Stimulated activated CD8-positive, alpha-beta memory T cell treated with anti-CD3 and anti-CD28 coated beads, Interleukin-2, amount 100 ng/mL, for 48 hours (primary cell): ENCODE data around the gene CNDP1.
"Not testable (repeated sequence)": the region's sequence is repeated elsewhere in the genome, so short reads cannot be mapped to it uniquely, and the experiment has no call there.

Experiments
- DNase-seq, 2 donors: peaks; one replicate each; pipeline ENCODE4 v3.0.0-alpha.2; 2020; ENCODE audit warnings: low read depth in 2 of 2

The CNDP1 gene, protein sequence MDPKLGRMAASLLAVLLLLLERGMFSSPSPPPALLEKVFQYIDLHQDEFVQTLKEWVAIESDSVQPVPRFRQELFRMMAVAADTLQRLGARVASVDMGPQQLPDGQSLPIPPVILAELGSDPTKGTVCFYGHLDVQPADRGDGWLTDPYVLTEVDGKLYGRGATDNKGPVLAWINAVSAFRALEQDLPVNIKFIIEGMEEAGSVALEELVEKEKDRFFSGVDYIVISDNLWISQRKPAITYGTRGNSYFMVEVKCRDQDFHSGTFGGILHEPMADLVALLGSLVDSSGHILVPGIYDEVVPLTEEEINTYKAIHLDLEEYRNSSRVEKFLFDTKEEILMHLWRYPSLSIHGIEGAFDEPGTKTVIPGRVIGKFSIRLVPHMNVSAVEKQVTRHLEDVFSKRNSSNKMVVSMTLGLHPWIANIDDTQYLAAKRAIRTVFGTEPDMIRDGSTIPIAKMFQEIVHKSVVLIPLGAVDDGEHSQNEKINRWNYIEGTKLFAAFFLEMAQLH

DNA sequence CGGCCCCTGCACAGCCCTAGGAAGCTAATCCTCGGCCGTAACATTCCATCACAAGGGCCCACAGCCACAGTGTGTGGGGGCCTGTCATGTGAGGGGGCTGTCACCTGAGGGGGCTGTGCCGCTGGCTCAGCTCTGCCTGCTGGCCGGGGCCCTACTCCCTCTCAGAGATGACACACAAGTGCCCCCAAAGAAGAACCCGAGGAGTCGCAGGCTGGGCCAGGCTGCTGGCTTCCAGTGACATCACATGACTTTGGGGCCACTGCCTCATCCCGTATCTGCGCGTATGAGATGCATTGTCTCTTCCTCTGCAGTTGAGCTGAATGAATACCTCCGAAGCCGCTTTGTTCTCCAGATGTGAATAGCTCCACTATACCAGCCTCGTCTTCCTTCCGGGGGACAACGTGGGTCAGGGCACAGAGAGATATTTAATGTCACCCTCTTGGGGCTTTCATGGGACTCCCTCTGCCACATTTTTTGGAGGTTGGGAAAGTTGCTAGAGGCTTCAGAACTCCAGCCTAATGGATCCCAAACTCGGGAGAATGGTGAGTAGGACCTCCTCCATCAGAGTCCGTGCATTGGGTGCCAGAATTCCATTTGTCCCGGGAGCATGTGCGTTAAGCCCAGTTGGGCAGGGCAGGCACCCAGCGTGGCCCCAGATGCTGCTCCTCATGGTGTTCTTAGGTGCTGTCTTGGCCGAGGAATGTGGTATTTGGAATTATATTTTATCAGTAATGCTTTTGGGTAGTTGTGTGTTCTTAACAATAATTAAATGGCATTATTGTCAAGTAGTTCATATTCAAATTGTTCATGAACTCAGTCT lies at the start of gene CNDP1:
Gene CNDP1, plus strand, starts transcription at position 351 of the 820 bp plus-strand sequence. Its CDS starts 168 bp downstream, at position 519.
- DNase-seq, result no peak

DNA sequence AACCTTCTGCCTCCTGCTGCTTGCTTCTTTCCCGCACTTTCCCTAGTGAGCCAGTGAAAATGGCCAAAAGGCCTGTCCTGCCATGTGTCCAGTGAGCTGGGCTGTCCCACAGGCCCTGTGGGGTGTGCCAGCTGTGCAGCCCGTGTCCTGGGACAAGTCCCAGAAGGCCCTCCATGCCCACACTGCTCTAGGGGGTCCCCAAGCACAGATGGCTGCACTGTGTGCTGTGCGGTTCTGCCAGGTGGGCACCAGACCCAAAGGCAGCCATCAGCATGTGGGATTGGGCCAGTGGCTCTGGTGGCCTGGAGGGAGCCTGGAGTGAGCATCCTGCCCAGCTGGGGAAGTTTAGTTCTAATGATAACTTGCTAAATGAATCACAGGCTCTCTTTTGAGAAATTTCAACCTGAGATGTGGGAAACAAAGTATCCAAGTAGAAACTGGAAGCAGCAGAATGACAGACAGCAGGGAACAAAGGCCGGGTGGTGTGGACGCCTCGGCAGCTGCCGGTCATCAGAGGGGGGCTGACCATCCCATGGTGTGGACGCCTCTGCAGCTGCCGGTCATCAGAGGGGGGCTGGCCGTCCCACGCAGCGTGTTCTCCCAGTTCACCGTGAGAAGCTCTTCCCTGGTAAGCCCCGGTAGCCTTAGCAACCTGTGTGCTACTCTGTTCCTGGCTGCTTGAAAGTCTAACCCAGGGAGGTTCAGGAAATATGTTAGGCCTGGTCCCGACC lies 48.0 kb upstream of the CNDP1 start:
- no peak for DNase-seq

DNA sequence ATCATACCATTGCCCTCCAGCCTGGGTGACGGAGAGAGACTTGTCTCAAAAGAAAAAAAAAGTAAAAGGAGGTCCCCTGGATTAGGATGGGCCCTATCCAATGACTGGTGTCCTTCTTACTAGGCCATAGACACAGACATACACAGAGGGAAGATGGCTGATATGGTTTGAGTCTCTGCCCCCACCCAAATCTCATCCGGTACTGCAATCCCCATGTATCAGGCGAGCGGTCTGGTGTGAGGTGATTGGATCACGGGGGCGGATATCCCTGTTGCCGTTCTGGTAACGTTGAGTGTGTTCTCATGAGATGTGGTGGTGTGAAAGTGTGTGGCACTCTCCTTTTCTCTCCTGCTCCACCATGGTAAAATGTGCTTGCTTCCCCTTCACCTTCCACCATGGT lies 45.9 kb upstream of the CNDP1 start:
- no peak for DNase-seq

DNA sequence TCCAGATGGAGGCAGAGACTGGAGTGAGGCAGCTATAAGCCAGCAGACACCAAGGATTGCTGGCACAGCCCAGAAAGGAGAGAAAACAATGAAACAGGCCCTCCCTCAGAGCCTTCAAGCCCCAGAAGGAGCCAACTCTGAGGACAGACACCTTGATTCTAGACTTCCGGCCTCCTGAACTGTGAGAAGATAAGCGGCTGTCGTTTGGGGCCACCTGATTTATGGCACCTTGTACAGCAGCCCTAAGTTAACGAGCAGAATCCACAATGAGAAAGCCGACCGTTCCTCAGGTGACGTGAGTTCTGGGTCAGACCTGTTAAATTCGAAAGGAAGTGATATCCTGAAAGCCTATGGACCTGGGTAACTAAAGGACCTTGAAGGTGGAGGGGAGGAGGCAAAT lies 45.4 kb upstream of the CNDP1 start:
- DNase-seq, result no peak

DNA sequence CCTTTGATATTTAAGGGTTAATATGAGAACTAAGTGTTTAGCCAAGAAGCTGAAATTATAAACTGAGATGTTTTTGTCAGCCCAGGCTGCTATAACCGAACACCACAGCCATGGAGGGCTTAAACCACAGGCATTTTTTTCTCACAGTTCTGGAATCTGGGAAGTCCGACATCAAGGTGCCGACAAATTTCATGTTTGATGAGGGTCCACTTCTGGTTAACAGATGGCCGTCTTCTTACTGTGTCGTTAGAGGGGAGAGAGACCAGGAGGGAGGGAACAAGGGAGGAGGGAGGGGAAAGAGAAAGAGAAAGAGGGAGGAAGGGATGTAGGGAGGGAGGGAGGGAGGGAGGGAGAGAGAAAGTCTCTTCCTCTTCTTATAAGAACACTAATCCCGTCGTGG lies 44.6 kb upstream of the CNDP1 start:
- DNase-seq, result no peak

DNA sequence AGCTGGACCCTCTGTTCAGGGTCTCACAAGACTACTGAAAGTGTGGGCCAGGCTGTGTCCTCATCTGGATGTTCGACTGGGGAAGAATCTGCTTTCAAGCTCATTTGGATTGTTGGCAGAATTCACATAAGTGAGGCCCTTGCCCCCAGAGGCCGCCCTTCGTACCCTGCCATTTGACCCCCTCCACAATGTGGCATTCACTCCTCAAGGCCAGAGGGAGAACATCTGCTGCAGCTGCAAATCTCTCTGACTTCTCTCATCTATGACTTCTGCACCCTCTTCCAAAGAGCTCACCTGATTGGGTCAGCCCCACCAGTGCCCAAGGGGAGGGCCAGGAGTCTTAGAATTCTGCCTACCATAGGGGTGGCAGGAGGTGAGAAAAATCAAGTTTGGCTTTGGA lies 42.0 kb upstream of the CNDP1 start:
- DNase-seq, result no peak

DNA sequence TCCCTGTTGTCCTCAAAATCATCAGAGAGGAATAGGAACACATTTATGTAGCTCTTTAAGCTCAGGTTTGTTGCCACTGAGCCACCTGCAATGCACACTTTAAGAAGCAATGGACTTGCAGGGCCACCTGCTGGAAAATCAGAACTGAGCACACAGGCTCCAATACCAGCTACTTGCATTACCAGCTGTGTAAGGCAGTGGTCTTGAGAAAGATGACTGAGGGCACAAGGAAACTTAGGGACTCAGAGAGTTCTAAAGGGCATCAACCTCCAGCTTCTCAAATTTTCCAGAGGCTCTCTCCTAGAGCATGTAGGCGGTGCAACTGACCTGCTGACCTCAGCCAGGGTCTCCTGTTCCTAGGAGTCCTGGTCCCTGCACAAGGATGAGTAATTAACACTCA lies 40.6 kb upstream of the CNDP1 start:
- no peak for DNase-seq

DNA sequence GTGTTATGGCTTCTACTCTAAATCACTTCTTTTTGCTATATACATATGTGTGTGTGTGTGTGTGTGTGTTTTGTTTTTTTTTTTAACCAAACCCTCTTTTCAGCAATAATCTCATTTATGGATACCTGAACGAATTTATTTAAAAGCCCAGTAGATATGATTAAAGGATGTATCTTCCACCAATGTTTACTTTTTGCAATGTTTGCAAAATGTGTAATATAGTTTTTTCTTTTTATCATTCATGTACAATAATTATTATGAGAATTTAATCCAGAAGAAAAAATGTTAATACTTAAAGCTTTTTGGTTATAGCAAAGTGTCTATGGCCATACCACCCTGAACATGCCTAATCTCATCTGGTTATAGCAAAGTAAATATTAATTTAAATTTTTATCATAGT lies 39.8 kb upstream of the CNDP1 start:
- no peak for DNase-seq

DNA sequence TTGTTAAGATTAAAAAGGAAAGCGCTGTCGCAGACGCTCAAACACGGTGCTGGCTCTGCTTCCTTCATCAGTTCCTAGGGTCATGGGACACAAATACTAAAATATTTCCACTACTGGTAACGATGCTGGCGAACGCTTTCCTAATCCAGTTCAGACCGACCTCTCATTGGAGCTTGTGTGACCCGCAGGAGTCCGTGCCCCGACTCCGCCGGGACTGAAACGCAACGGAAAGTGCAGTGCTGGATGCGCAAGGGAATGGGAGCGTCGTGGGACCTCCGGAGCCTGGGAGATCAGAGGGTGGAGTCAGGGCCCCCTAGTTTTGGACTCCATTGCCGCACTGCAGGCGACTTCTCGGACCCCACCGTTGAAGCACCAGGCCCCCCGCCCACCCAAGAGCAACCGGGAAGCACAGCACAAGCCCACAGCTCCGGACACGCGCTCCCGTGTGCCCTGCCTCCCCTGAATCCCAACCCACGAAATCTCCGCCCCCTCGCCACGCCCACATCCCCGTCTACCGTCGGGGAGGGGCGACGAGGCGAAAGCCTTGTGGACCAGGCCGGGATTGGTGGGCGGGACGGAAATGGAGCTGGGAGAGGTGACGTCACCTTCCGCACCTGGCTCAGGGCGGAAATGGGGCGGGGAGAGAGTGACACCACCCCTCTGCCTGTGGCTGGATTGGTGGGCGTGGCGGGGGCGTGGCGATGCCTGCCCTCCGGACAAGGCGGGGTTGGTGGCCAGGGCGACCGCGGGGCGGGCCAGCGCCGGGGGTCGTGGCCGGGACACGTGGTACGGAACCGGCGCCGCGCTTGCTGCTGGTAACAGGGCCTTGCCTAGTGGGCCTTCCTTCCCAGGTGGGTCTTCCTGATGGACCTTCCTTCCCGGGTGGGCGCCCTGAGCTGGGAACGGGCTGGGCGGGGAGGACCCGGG lies 38.5 kb upstream of the CNDP1 start, which contains the start of gene CNDP2:
Gene CNDP2, plus strand, starts transcription at position 783 of the 927 bp plus-strand sequence. CDS start 3,611 bp downstream, outside the sequence.
- DNase-seq, result peak; percentile 100

DNA sequence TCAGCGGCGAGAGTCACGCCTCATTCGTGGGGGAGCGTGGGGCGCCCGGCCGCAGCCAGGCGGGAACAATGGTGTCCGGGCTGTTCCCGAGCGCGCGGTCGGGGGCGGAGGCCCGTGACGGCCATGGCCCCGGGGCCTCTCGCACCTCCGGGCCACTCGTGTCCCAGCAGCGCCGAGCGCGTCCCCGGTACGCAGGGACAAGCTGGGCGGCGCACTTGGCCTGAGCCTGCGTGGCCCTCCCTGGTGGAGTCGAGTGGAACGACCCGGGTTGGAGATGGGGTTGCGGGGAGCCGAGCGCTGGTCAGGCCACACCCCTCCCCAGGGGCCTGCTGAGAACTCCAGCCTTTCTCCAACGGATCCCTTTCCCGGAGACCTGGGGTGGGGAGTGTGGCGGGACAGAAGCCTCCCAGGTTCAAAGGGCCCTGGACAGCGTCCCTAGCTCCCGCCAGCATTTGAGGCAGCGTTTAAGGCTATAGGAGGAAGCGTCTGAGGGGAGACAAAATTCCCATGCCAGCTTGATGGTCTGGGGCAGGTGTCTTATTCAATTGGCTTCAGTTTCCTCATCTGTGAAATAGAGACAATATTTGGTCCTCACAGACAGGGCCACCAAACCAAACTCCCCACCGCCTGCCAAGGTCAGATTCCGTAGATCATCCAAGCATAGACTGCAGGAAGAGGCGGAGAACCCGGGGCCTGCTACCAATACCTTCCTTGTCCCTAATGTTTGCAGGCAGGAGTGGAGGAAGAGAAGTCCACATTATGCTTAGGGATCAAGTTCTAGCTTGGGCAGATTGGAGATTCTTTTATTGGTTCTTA lies 37.6 kb upstream of the CNDP1 start:
- peak; percentile 27 to 28 for DNase-seq

DNA sequence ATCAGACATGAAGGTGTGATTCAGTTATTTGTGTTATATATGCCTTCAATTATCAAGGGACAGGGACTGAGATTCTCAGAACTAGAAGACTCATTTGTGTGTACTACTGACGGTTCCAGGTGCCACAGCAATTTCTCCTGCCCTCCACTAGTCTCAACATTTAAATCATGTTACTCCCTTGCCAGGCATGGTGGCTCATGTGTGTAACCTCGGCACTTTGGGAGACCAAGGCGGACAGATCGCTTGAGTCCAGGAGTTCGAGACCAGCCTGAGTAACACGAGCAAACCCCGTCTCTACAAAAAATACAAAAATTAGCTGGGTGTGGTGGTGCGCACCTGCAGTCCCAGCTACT lies 37.0 kb upstream of the CNDP1 start:
- no peak for DNase-seq

DNA sequence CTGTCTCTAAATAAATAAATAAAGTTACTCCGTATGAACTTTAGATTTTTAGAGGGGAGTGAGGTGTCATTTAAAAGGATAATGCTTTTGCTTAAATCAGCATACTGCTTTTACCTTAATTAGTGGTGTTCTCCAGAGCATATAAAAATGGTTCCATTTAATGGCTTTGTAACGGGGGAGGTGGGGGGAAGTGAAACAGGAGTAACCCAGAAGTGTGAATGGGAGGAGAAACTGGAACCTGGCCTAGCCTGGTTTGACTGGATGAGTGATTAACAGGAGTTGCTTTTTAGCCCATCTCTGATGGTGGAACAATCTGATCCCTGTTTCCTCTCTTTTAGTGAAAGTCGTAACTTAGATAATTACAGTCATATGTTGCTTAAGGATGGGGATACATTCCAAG lies 36.5 kb upstream of the CNDP1 start:
- no peak for DNase-seq

DNA sequence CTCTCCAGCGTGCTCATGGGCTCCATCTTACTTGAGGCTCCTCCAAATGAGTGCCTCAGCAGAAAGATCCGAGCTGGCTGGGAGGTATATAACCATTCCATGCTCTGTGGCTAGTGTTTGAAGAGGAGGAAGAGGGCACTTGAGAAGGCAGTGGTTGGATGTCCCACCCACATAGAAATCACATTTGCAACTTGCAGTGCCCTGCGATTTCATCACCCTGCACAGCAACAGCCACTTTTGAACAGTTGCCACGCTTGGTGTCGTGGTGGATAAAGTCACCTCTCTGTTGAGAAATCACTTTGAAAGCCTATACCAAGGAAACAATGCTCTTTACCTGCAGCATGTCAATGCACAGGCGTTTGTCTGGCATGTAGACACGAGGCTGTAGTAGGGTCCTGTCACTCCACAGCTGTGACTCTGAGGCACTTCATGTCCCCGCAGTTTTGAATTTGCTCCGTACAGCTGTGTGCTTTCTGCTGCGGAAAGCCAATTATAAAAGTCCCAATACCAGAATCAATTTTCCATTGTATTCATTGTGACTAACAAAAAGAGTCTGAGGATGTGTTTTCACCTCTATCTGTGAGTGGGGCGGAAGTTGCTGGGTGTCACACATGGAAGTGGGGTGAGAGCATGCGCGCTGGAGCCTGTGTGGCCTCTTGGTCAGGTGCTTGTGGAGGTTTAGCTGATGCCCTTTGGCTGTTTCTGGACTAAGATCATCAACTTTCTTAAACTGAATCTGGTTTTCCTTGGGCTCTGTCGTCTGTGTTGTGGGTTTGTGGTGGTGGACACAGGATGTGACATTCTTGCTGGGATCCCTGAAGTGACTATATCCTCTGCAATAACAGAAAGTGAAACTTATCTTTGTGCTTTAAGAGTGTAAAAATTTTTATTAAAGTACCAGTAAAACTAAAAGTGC lies 35.3 kb upstream of the CNDP1 start:
- DNase-seq, result peak; percentile 65 to 73

DNA sequence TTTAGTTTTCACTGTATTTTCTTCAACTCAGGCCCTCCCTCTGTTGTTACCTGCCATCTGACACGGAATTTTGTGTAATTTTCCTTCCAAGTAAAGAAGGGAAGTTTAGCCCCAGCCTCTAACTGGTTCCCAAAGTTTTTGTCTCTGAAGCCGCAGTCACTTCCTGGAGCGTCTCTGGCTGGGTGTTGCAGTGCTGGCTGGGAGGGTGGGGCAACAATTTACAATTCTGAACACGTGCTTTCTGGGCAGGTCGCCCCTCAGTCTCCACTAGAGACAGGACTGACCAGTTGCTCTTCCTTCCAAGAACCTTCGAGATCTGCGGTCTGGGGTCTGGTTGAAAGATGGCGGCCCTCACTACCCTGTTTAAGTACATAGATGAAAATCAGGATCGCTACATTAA lies 34.7 kb upstream of the CNDP1 start:
- no peak for DNase-seq

DNA sequence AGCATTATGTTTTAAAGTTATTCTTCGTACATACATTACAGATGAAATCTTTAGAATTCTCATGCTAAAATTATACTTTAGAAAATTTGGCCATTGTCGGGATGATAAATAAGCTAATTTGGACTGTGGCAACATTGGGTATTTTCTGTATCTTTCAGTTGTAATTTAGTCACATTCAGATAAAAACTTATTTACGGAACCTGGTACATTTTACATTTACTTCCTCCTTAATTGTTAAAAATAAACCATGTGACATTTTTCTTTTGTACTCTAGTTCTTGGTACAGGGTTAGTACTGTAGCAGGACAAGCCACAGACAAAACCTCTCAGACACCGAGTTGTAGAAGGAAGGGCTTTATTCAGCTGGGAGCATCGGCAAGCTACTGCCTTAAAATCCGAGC lies 33.9 kb upstream of the CNDP1 start:
- DNase-seq, result no peak

DNA sequence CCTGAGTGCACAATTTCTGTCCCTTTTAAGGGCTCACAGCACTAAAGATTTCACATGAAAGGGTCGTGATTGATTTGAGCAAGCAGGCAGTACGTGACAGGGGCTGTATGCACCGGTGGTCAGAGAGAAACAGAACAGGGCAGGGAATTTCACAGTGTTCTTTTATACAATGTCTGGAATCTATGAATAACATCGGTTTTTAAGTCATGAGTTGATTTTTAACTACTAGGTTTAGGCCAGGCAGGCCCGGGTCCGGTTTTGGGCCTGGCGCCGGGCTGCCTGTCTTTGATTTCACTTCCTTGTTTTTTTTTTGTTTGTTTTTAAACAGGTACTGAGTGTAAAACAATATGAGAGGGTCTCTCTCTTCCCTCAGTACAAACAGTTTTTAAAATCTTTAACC lies 33.5 kb upstream of the CNDP1 start:
- DNase-seq, result not testable (repeated sequence)

DNA sequence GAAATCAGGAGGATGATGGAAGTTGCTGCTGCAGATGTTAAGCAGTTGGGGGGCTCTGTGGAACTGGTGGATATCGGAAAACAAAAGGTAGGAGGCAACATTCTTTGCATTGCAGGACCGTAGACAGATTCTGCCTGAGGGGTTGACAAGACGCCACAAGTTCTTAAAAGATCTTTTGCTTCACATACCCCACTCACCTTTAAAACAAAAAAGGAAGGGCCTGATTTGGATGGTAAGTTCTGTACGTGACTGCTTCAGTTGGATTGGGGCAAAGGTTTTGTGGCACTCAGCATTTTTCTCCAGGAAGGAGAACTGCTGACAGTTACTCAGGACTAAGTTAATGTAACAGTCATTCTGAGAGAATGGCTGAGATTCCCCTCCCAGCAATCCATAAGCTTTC lies 32.9 kb upstream of the CNDP1 start:
- DNase-seq, result no peak

DNA sequence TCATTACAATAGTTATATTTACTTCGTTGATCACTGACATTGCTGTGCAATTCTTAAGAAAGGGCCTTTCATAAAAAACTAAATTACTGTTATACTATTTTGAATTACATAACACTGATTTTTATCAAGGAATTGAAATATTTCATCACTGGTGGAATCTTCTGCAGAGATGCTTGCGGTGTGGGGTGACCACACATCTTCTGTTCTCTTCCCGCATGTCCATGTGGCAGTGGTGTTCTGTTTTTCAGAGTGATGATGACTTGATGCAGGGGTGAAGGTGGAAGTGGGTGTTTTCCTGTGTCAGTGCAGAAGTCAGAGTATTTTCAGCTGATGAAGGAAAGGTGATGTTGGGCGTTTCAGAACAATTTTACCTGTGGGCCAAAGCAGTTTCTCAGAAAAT lies 31.2 kb upstream of the CNDP1 start:
- no peak for DNase-seq

DNA sequence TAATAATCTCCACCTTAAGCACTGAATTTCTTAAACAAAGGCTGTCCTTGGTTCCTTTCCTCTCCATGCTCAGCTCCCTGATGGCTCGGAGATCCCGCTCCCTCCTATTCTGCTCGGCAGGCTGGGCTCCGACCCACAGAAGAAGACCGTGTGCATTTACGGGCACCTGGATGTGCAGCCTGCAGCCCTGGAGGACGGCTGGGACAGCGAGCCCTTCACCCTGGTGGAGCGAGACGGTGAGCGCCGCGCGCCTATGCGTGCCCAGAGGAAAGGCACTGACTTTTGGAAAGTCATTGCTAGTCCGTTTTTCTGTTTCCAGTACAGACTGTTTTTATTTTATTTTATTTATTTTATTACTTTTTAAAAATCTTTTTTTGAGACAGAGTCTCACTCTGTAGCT lies 28.5 kb upstream of the CNDP1 start:
- DNase-seq, result no peak
